Fibroblast of lung (primary cell): ENCODE data around the gene YTHDC1. TPM values are rescaled to one million over a fixed set of nuclear protein-coding genes. Genes with fewer than 3 reads are reported as not detected.

Source experiments
- DNase-seq, 2 donors: peaks; one replicate each; pipeline versions ENCODE4 v3.0.0 to v3.0.0-alpha.2; 2010; ENCODE audit warnings: low read depth in 2 of 2
- H2AFZ ChIP-seq: 2 replicates; pipeline ENCODE4 v1.5.1; 2012; ENCODE audit warnings: low read length, control low read depth, inconsistent platforms
- H3K27ac ChIP-seq: 2 replicates; pipeline ENCODE4 v1.5.1; 2011; ENCODE audit warnings: low read length, control low read depth; ENCODE audit not compliant: insufficient read depth
- H3K27me3 ChIP-seq: 2 replicates; pipeline ENCODE4 v1.5.1; 2011; ENCODE audit warnings: mild to moderate bottlenecking, low read length; ENCODE audit not compliant: control insufficient read depth, insufficient read depth
- H3K36me3 ChIP-seq: 2 replicates; pipeline ENCODE4 v1.5.1; 2011; ENCODE audit warnings: low read length; ENCODE audit not compliant: control insufficient read depth, insufficient read depth
- H3K4me1 ChIP-seq: 2 replicates; pipeline ENCODE4 v1.5.1; 2011; ENCODE audit warnings: low read length; ENCODE audit not compliant: control insufficient read depth, insufficient read depth; ENCODE audit errors: extremely low read depth
- H3K4me2 ChIP-seq: 2 replicates; pipeline ENCODE4 v1.5.1; 2011; ENCODE audit warnings: low read length, control low read depth; ENCODE audit not compliant: insufficient read depth; ENCODE audit errors: extremely low read depth
- H3K4me3 ChIP-seq, 4 experiments: fragments of 200-600 bp in 1 of 4; sonication (generic) in 1 of 4; replicated peaks in 1 of 4; 2 replicates each; pipeline ENCODE4 v1.5.1; 2011 to 2016; ENCODE audit warnings: low read length in 4 of 4, low read depth in 3 of 4, mild to moderate bottlenecking in 3 of 4, control low read depth in 2 of 4, inconsistent platforms in 1 of 4, mixed read lengths in 1 of 4; ENCODE audit not compliant: insufficient read depth in 1 of 4; ENCODE audit errors: control extremely low read depth in 1 of 4
- H3K79me2 ChIP-seq: 2 replicates; pipeline ENCODE4 v1.5.1; 2012; ENCODE audit warnings: mild to moderate bottlenecking, low read length, inconsistent platforms; ENCODE audit not compliant: control insufficient read depth, insufficient read depth
- H3K9ac ChIP-seq: 2 replicates; pipeline ENCODE4 v1.5.1; 2011; ENCODE audit warnings: mild to moderate bottlenecking, low read length, control low read depth; ENCODE audit not compliant: insufficient read depth
- H3K9me3 ChIP-seq: 2 replicates; pipeline ENCODE4 v1.5.1; 2012; ENCODE audit warnings: low read depth, low read length; ENCODE audit not compliant: control insufficient read depth, insufficient read depth
- H4K20me1 ChIP-seq: 2 replicates; pipeline ENCODE4 v1.5.1; 2011; ENCODE audit warnings: low read length; ENCODE audit not compliant: control insufficient read depth, insufficient read depth; ENCODE audit errors: extremely low read depth
- CTCF ChIP-seq, 2 donors: IDR thresholded peaks in 1 of 2; conservative IDR thresholded peaks in 1 of 2; 1 replicate in 1 of 2; 2 replicates in 1 of 2; pipeline ENCODE4 v1.5.1; 2011 to 2012; ENCODE audit warnings: low read length in 2 of 2, control low read depth in 1 of 2, inconsistent platforms in 1 of 2, low read depth in 1 of 2, mild to moderate bottlenecking in 1 of 2
- EZH2 ChIP-seq: IDR thresholded peaks from 2 replicates; pipeline ENCODE4 v1.5.1; 2012; ENCODE audit warnings: low read length, control low read depth, mild to moderate bottlenecking; ENCODE audit errors: missing control alignments
- polyA plus RNA-seq, 2 donors: library from polyadenylated mRNA; depleted of rRNA in 1 of 2; stranded (reverse) in 1 of 2; unstranded in 1 of 2; fragments of >200 nt; gene quantifications; 2 replicates each; pipeline ENCODE4 v1.2.1, GENCODE V29; 2011 to 2012; ENCODE audit warnings: missing spikeins in 1 of 2
- total RNA-seq: library from RNA; depleted of rRNA; stranded (reverse); fragments of >200 nt; gene quantifications from 2 replicates; pipeline ENCODE4 v1.2.1, GENCODE V29; 2014

YTHDC1 gene
- total and polyA plus RNA-seq, 2 donors (not counting 1 experiment from before 2014, with no cell fraction given) = 34.6 to 47.6 TPM

GRCh38 chr4:68338625-68339024, 11.3 kb downstream of the YTHDC1 start:
- Histone ChIP-seq H3K9ac (no peak overlapping the region), H3K4me3 (no peak overlapping the region), H3K27me3 (no peaks in the 10 kb centered on the region), H3K4me1 (no peaks in the 10 kb centered on the region), H3K9me3 (no peaks in the 10 kb centered on the region), H3K79me2 (peaks cover 64% of the 10 kb centered on the region), H2AFZ (no peak overlapping the region), H3K4me2 (no peak overlapping the region), H3K27ac (no peak overlapping the region), H3K36me3 (peaks cover 4% of the 10 kb centered on the region), H4K20me1 (peaks cover 3% of the 10 kb centered on the region)
- DNase-seq = no peak
- TF ChIP-seq CTCF (conservative IDR thresholded peaks at IDR 0.05 in 1 of 2, IDR thresholded peaks at IDR 0.05 in 1 of 2; ENCODE audit: low read depth in 1 of 2, low read length in 2 of 2) = no peak
- TF ChIP-seq EZH2 = no peak

GRCh38 chr4:68337522-68337921, 12.4 kb downstream of the YTHDC1 start:
- Histone ChIP-seq H3K9ac (no peak overlapping the region), H3K36me3 (peaks cover 4% of the 10 kb centered on the region), H3K4me2 (no peak overlapping the region), H4K20me1 (peaks cover 3% of the 10 kb centered on the region), H3K27ac (no peak overlapping the region), H3K27me3 (no peaks in the 10 kb centered on the region), H3K79me2 (peaks cover 53% of the 10 kb centered on the region), H3K4me1 (no peaks in the 10 kb centered on the region), H3K4me3 (no peak overlapping the region), H3K9me3 (no peaks in the 10 kb centered on the region), H2AFZ (no peak overlapping the region)
- DNase-seq = no peak
- TF ChIP-seq EZH2 = no peak
- TF ChIP-seq CTCF (conservative IDR thresholded peaks at IDR 0.05 in 1 of 2, IDR thresholded peaks at IDR 0.05 in 1 of 2; ENCODE audit: low read depth in 1 of 2, low read length in 2 of 2) = no peak

DNA sequence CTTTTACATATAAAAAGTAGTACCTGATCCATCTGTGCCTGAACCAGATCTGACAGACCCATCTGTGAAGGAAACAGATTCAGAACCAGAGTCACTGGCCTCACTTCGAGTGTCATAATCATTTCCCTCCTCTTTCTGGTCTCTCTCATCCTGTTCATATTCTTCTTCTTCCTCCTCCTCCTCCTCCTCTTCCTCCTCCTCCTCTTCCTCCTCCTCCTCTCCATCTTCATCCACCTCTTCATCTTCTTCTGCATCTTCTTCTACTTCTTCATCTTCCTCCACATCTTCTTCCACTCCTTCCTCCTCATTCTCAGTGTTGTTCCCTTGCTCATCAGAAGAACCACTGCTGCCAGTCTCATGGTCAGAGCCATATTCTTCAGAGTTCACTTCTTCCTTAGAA, 12.9 kb downstream of the YTHDC1 start:
- H3K4me1 ChIP-seq = no peaks in the 10 kb centered on the region
- H3K9me3 ChIP-seq = no peaks in the 10 kb centered on the region
- no peaks in the 10 kb centered on the region for H3K27me3 ChIP-seq
- TF ChIP-seq CTCF (conservative IDR thresholded peaks at IDR 0.05 in 1 of 2, IDR thresholded peaks at IDR 0.05 in 1 of 2; ENCODE audit: low read depth in 1 of 2, low read length in 2 of 2) (no peak), EZH2 (no peak)
- no peak overlapping the region for H3K27ac ChIP-seq
- H3K79me2 ChIP-seq = peaks cover 48% of the 10 kb centered on the region
- peaks cover 4% of the 10 kb centered on the region for H3K36me3 ChIP-seq
- no peak overlapping the region for H3K4me3 ChIP-seq
- H2AFZ ChIP-seq = no peak overlapping the region
- H4K20me1 ChIP-seq = peaks cover 3% of the 10 kb centered on the region
- DNase-seq = no peak
- no peak overlapping the region for H3K4me2 ChIP-seq
- H3K9ac ChIP-seq = no peak overlapping the region
